Fibroblast of lung (primary cell): ENCODE results near the gene MCM3AP. TPM values are rescaled to one million over a fixed set of nuclear protein-coding genes. Genes with fewer than 3 reads are reported as not detected.

Experiments
- DNase-seq, 2 donors: peaks; one replicate each; pipeline versions ENCODE4 v3.0.0 to v3.0.0-alpha.2; 2010; ENCODE audit warnings: low read depth in 2 of 2
- H2AFZ ChIP-seq: 2 replicates; pipeline ENCODE4 v1.5.1; 2012; ENCODE audit warnings: low read length, control low read depth, inconsistent platforms
- H3K27ac ChIP-seq: 2 replicates; pipeline ENCODE4 v1.5.1; 2011; ENCODE audit warnings: low read length, control low read depth; ENCODE audit not compliant: insufficient read depth
- H3K27me3 ChIP-seq: 2 replicates; pipeline ENCODE4 v1.5.1; 2011; ENCODE audit warnings: mild to moderate bottlenecking, low read length; ENCODE audit not compliant: control insufficient read depth, insufficient read depth
- H3K36me3 ChIP-seq: 2 replicates; pipeline ENCODE4 v1.5.1; 2011; ENCODE audit warnings: low read length; ENCODE audit not compliant: control insufficient read depth, insufficient read depth
- H3K4me1 ChIP-seq: 2 replicates; pipeline ENCODE4 v1.5.1; 2011; ENCODE audit warnings: low read length; ENCODE audit not compliant: control insufficient read depth, insufficient read depth; ENCODE audit errors: extremely low read depth
- H3K4me2 ChIP-seq: 2 replicates; pipeline ENCODE4 v1.5.1; 2011; ENCODE audit warnings: low read length, control low read depth; ENCODE audit not compliant: insufficient read depth; ENCODE audit errors: extremely low read depth
- H3K4me3 ChIP-seq, 4 experiments: fragments of 200-600 bp in 1 of 4; sonication (generic) in 1 of 4; replicated peaks in 1 of 4; 2 replicates each; pipeline ENCODE4 v1.5.1; 2011 to 2016; ENCODE audit warnings: low read length in 4 of 4, low read depth in 3 of 4, mild to moderate bottlenecking in 3 of 4, control low read depth in 2 of 4, inconsistent platforms in 1 of 4, mixed read lengths in 1 of 4; ENCODE audit not compliant: insufficient read depth in 1 of 4; ENCODE audit errors: control extremely low read depth in 1 of 4
- H3K79me2 ChIP-seq: 2 replicates; pipeline ENCODE4 v1.5.1; 2012; ENCODE audit warnings: mild to moderate bottlenecking, low read length, inconsistent platforms; ENCODE audit not compliant: control insufficient read depth, insufficient read depth
- H3K9ac ChIP-seq: 2 replicates; pipeline ENCODE4 v1.5.1; 2011; ENCODE audit warnings: mild to moderate bottlenecking, low read length, control low read depth; ENCODE audit not compliant: insufficient read depth
- H3K9me3 ChIP-seq: 2 replicates; pipeline ENCODE4 v1.5.1; 2012; ENCODE audit warnings: low read depth, low read length; ENCODE audit not compliant: control insufficient read depth, insufficient read depth
- H4K20me1 ChIP-seq: 2 replicates; pipeline ENCODE4 v1.5.1; 2011; ENCODE audit warnings: low read length; ENCODE audit not compliant: control insufficient read depth, insufficient read depth; ENCODE audit errors: extremely low read depth
- EZH2 ChIP-seq: IDR thresholded peaks from 2 replicates; pipeline ENCODE4 v1.5.1; 2012; ENCODE audit warnings: low read length, control low read depth, mild to moderate bottlenecking; ENCODE audit errors: missing control alignments
- polyA plus RNA-seq, 2 donors: library from polyadenylated mRNA; depleted of rRNA in 1 of 2; stranded (reverse) in 1 of 2; unstranded in 1 of 2; fragments of >200 nt; gene quantifications; 2 replicates each; pipeline ENCODE4 v1.2.1, GENCODE V29; 2011 to 2012; ENCODE audit warnings: missing spikeins in 1 of 2
- total RNA-seq: library from RNA; depleted of rRNA; stranded (reverse); fragments of >200 nt; gene quantifications from 2 replicates; pipeline ENCODE4 v1.2.1, GENCODE V29; 2014
- TF ChIP-seq, protein P1 (sequence below), 2 donors: IDR thresholded peaks in 1 of 2; conservative IDR thresholded peaks in 1 of 2; 1 replicate in 1 of 2; 2 replicates in 1 of 2; pipeline ENCODE4 v1.5.1; 2011 to 2012; ENCODE audit warnings: low read length in 2 of 2, control low read depth in 1 of 2, inconsistent platforms in 1 of 2, low read depth in 1 of 2, mild to moderate bottlenecking in 1 of 2

Gene MCM3AP
- total and polyA plus RNA-seq, 2 donors (not counting 1 experiment from before 2014, with no cell fraction given), result 40.4 to 64.6 TPM

DNA sequence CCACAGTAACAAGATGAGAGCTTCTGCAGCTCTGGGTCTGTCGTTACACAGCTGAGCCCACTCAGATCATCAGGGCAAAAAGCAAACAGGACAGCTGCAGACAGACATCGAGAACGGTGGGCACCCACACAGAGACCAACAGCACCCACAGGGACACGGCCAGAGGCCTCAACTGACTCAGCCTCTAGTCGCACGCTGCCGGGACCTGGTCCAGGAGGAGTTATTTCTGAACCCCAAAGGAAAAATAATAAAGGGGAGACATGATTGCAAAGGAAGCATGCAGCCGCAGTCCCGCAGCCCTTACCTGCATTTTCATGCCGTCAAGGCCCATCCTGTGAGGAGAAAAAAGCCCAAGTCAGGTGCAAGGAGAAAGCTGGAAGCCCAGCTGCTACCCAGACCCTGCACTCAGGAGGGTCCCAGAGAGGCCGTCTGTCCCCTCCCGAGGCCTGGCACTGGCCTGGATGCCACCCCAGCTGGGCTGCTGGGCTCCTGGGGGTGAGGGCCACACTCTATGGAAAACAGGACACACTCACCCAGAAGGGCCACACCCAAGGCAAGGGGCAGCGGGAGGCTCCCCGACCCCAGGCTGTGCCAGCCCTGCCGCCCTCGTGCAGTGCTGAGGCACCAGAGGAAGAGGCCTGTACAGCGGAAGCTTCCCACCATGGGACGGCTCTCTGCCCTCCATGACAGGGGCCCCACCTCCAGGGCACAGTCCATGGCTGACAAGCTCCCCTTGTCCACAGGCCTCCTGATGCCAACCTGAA, 72.5 kb downstream of the MCM3AP start:
- Histone ChIP-seq H3K4me2 (no peak overlapping the region), H3K27ac (no peak overlapping the region), H3K36me3 (peaks cover 47% of the 10 kb centered on the region), H4K20me1 (no peaks in the 10 kb centered on the region), H3K4me3 (no peak overlapping the region), H3K79me2 (peaks cover 7% of the 10 kb centered on the region), H2AFZ (no peak overlapping the region), H3K9me3 (no peaks in the 10 kb centered on the region), H3K4me1 (no peaks in the 10 kb centered on the region), H3K27me3 (no peaks in the 10 kb centered on the region), H3K9ac (no peak overlapping the region)
- TF ChIP-seq EZH2, result no peak
- TF ChIP-seq, protein P1, sequence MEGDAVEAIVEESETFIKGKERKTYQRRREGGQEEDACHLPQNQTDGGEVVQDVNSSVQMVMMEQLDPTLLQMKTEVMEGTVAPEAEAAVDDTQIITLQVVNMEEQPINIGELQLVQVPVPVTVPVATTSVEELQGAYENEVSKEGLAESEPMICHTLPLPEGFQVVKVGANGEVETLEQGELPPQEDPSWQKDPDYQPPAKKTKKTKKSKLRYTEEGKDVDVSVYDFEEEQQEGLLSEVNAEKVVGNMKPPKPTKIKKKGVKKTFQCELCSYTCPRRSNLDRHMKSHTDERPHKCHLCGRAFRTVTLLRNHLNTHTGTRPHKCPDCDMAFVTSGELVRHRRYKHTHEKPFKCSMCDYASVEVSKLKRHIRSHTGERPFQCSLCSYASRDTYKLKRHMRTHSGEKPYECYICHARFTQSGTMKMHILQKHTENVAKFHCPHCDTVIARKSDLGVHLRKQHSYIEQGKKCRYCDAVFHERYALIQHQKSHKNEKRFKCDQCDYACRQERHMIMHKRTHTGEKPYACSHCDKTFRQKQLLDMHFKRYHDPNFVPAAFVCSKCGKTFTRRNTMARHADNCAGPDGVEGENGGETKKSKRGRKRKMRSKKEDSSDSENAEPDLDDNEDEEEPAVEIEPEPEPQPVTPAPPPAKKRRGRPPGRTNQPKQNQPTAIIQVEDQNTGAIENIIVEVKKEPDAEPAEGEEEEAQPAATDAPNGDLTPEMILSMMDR (conservative IDR thresholded peaks at IDR 0.05 in 1 of 2, IDR thresholded peaks at IDR 0.05 in 1 of 2; ENCODE audit: low read depth in 1 of 2, low read length in 2 of 2), result no peak
- DNase-seq, result no peak

DNA sequence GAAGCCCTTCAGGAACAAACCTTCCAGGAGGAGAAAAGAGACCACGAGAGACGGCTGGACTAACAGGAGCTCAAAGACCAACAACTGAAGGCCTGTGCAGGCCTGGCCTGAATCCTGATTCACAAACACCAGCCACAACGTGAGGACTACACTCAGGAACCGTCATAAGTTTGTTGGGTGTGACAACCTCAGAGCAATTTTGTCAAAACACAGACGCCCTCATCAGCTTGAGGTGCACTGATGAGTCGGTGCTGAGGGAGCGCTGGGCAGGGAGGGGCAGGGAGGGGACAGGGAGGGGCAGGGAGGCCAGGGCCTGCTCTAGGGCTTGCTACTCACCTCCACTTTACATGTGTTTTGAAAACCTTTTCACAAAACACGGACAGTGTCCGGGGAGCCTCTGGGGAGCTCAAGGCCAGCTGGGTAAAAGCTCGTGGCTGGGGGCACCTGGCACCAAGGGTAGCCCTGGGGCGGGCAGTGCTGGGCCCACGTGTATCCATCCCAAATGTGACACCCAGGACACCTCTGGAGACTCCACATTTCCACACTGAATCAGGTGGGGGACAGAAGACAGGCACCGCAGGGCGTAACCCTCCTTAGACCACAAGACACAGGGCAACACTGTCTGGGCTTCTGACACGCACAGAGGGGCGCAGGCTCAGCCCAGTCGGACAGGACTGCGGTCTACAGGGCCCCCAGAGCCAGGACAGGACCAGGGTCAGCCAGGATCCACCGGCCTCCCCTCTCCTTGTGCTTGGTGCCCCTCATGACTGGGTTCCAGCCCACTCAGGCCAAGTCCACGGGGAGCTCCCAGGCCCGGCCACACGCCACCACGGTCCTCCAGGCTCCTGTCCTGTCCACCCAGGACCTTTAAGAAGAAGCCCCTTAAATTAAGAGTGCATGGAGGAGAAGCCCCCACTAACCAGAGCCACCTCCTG, 73.4 kb downstream of the MCM3AP start:
- DNase-seq, result no peak
- peaks cover 2% of the 10 kb centered on the region for H3K79me2 ChIP-seq

More for the DNA sequence above, 73.4 kb downstream of the MCM3AP start:
- Histone ChIP-seq H3K27ac (no peak overlapping the region), H3K4me1 (no peaks in the 10 kb centered on the region), H3K4me3 (no peak overlapping the region), H3K27me3 (no peaks in the 10 kb centered on the region), H3K9ac (no peak overlapping the region), H3K9me3 (no peaks in the 10 kb centered on the region), H3K36me3 (peaks cover 48% of the 10 kb centered on the region), H4K20me1 (no peaks in the 10 kb centered on the region), H2AFZ (no peak overlapping the region), H3K4me2 (no peak overlapping the region)
- TF ChIP-seq, protein P1 (conservative IDR thresholded peaks at IDR 0.05 in 1 of 2, IDR thresholded peaks at IDR 0.05 in 1 of 2; ENCODE audit: low read depth in 1 of 2, low read length in 2 of 2), result no peak
- no peak for TF ChIP-seq EZH2
